HCT116 (cell line): ENCODE measurements around the gene ZNF436. TPM values are rescaled to one million over a fixed set of nuclear protein-coding genes. Genes with fewer than 3 reads are reported as not detected.

Experiments
- ATAC-seq: fragments of 200-7000 bp; cut with Tn5 transposase; 2 replicates; pipeline ENCODE4 v1.9.1; 2020; ENCODE audit warnings: mild to moderate bottlenecking, moderate library complexity
- BruUV-seq: library from RNA; stranded (reverse); fragments of 400-500 nt; replicated peaks from 2 replicates; lab custom pipeline; 2021; lab: Mats Ljungman, UMichigan
- CTCF ChIA-PET: fragments of 300-600 bp; sonication (Branson Sonifier 250); formaldehyde crosslinking; loops from one replicate; lab custom pipeline; 2021; ENCODE audit warnings: antibody characterized with exemption; lab: Charles Lee
- POLR2A ChIA-PET: fragments of 300-600, 350-600 bp; sonication (Branson Sonifier 250); formaldehyde crosslinking; loops from one replicate; lab custom pipeline; 2021; ENCODE audit warnings: antibody characterized with exemption; lab: Charles Lee
- RAD21 ChIA-PET, 2 experiments: fragments of 300-600 bp; sonication (Branson Sonifier 250); formaldehyde crosslinking; loops; one replicate each; lab custom pipeline; 2023; ENCODE audit warnings: low total read pairs in 2 of 2; ENCODE audit not compliant: uncharacterized antibody in 2 of 2, unreplicated experiment in 2 of 2, low non-redundant PET in 1 of 2; lab: Charles Lee
- DNase-seq: peaks from one replicate; pipeline ENCODE4 v3.0.0-alpha.2; 2010; ENCODE audit warnings: low read depth, low spot score
- H2AFZ ChIP-seq: fragments of 200-600 bp; shearing (Covaris generic), sonication (generic); 2 replicates; pipeline ENCODE4 v1.6.1; 2017; ENCODE audit warnings: low read depth, mixed run types, mixed read lengths, antibody characterized with exemption, low read length; ENCODE audit not compliant: poor library complexity, severe bottlenecking
- H3K27ac ChIP-seq: 2 replicates; pipeline ENCODE4 v1.5.1; 2012; ENCODE audit warnings: low read depth, low read length
- H3K27me3 ChIP-seq: fragments of 200-600 bp; sonication (generic); 2 replicates; pipeline ENCODE4 v1.6.1; 2016; ENCODE audit warnings: mixed run types, low read length, mixed read lengths; ENCODE audit not compliant: insufficient read depth
- H3K36me3 ChIP-seq, 2 experiments: fragments of 200-500 bp in 1 of 2; fragments of 200-600 bp in 1 of 2; sonication (Bioruptor generic) in 1 of 2; sonication (generic) in 1 of 2; 2 replicates each; pipeline versions ENCODE4 v1.5.1 to v1.6.1; 2014 to 2016; ENCODE audit warnings: low read length in 2 of 2, inconsistent platforms in 1 of 2, mixed read lengths in 1 of 2, mixed run types in 1 of 2; ENCODE audit not compliant: insufficient read depth in 2 of 2, control insufficient read depth in 1 of 2
- H3K4me1 ChIP-seq, 2 experiments: fragments of 200-600 bp in 1 of 2; sonication (generic) in 1 of 2; 2 replicates each; pipeline versions ENCODE4 v1.5.1 to v1.6.1; 2012 to 2017; ENCODE audit warnings: low read length in 2 of 2, inconsistent platforms in 1 of 2, mild to moderate bottlenecking in 1 of 2, mixed read lengths in 1 of 2, mixed run types in 1 of 2, moderate library complexity in 1 of 2; ENCODE audit not compliant: insufficient read depth in 2 of 2, control insufficient read depth in 1 of 2
- H3K4me2 ChIP-seq: fragments of 200-600 bp; sonication (generic); 2 replicates; pipeline ENCODE4 v1.6.1; 2017; ENCODE audit warnings: mixed run types, low read length, mixed read lengths
- H3K4me3 ChIP-seq, 2 experiments: fragments of 200-600 bp in 1 of 2; sonication (generic) in 1 of 2; replicated peaks in 1 of 2; 2 replicates each; pipeline ENCODE4 v1.5.1; 2011 to 2016; ENCODE audit warnings: low read length in 2 of 2, control low read depth in 1 of 2, low read depth in 1 of 2, mild to moderate bottlenecking in 1 of 2, mixed read lengths in 1 of 2, mixed run types in 1 of 2
- H3K79me2 ChIP-seq: fragments of 200-600 bp; sonication (generic); 2 replicates; pipeline ENCODE4 v1.6.1; 2017; ENCODE audit warnings: mild to moderate bottlenecking, mixed run types, low read length, moderate library complexity, mixed read lengths; ENCODE audit not compliant: insufficient read depth
- H3K9ac ChIP-seq: fragments of 200-600 bp; sonication (generic); 2 replicates; pipeline ENCODE4 v1.6.1; 2016; ENCODE audit warnings: low read length, mixed read lengths
- H3K9me2 ChIP-seq: fragments of 200-600 bp; sonication (generic), shearing (Covaris generic); 2 replicates; pipeline ENCODE4 v1.6.1; 2017; ENCODE audit warnings: mixed run types, mild to moderate bottlenecking, moderate library complexity; ENCODE audit not compliant: insufficient read depth
- H3K9me3 ChIP-seq, 2 experiments: fragments of 200-500 bp in 1 of 2; fragments of 200-600 bp in 1 of 2; sonication (Bioruptor generic) in 1 of 2; sonication (generic) in 1 of 2; 2 replicates each; pipeline ENCODE4 v1.6.1; 2014 to 2017; ENCODE audit warnings: low read length in 2 of 2, mixed read lengths in 2 of 2, inconsistent platforms in 1 of 2, low read depth in 1 of 2, mild to moderate bottlenecking in 1 of 2, mixed run types in 1 of 2, moderate library complexity in 1 of 2; ENCODE audit not compliant: control insufficient read depth in 1 of 2, insufficient read depth in 1 of 2
- H4K20me1 ChIP-seq: fragments of 200-600 bp; sonication (generic), shearing (Covaris generic); 2 replicates; pipeline ENCODE4 v1.6.1; 2017; ENCODE audit warnings: mixed run types, mild to moderate bottlenecking, moderate library complexity; ENCODE audit not compliant: insufficient read depth
- CBX3 ChIP-seq: IDR thresholded peaks from 2 replicates; pipeline ENCODE4 v1.6.1; 2012; ENCODE audit warnings: low read depth
- CEBPB ChIP-seq: IDR thresholded peaks from 2 replicates; pipeline ENCODE4 v1.6.1; 2012; ENCODE audit warnings: low read depth
- EGR1 ChIP-seq: IDR thresholded peaks from 2 replicates; pipeline ENCODE4 v1.6.1; 2012; ENCODE audit warnings: low read depth
- ELF1 ChIP-seq: IDR thresholded peaks from 2 replicates; pipeline ENCODE4 v1.6.1; 2012; ENCODE audit warnings: low read depth, borderline replicate concordance
- EZH2 ChIP-seq: fragments of 200-600 bp; sonication (generic); IDR thresholded peaks from 2 replicates; pipeline ENCODE4 v1.6.1; 2017; ENCODE audit warnings: antibody characterized with exemption, mixed run types
- EZH2phosphoT487 ChIP-seq: fragments of 200-600 bp; IDR thresholded peaks from 2 replicates; pipeline ENCODE4 v1.6.1; 2018; ENCODE audit warnings: antibody characterized with exemption, borderline replicate concordance
- FOSL1 ChIP-seq: IDR thresholded peaks from 2 replicates; pipeline ENCODE4 v1.6.1; 2012; ENCODE audit warnings: low read depth
- JUND ChIP-seq: IDR thresholded peaks from 2 replicates; pipeline ENCODE4 v1.6.1; 2012
- POLR2A ChIP-seq: IDR thresholded peaks from 2 replicates; pipeline ENCODE4 v1.7.0; 2011; ENCODE audit warnings: borderline replicate concordance; ENCODE audit not compliant: insufficient read depth, insufficient read length; ENCODE audit errors: extremely low read depth
- POLR2AphosphoS5 ChIP-seq: IDR thresholded peaks from 2 replicates; pipeline ENCODE4 v1.6.1; 2011; ENCODE audit warnings: mild to moderate bottlenecking, low read depth, low read length, moderate library complexity
- RAD21 ChIP-seq: IDR thresholded peaks from 2 replicates; pipeline ENCODE4 v1.6.1; 2012; ENCODE audit warnings: low read depth, mild to moderate bottlenecking
- SP1 ChIP-seq: IDR thresholded peaks from 2 replicates; pipeline ENCODE4 v1.6.1; 2012; ENCODE audit warnings: low read depth
- SRF ChIP-seq: IDR thresholded peaks from 2 replicates; pipeline ENCODE4 v1.6.1; 2012; ENCODE audit warnings: low read depth
- YY1 ChIP-seq: IDR thresholded peaks from 2 replicates; pipeline ENCODE4 v1.6.1; 2011; ENCODE audit warnings: low read length, low read depth, moderate library complexity, mild to moderate bottlenecking; ENCODE audit not compliant: insufficient replicate concordance; ENCODE audit errors: extremely low read depth
- ZBTB33 ChIP-seq: IDR thresholded peaks from 2 replicates; pipeline ENCODE4 v1.6.1; 2011; ENCODE audit warnings: mild to moderate bottlenecking, low read length, moderate library complexity; ENCODE audit not compliant: insufficient replicate concordance; ENCODE audit errors: extremely low read depth
- ZFX ChIP-seq: fragments of 450-650 bp; IDR thresholded peaks from 2 replicates; pipeline ENCODE4 v1.6.1; 2017
- ZNF274 ChIP-seq: fragments of 200-500 bp; sonication (Bioruptor generic); IDR thresholded peaks from 2 replicates; pipeline ENCODE4 v1.6.1; 2014; ENCODE audit warnings: mild to moderate bottlenecking, low read depth, low read length, inconsistent platforms
- intact Hi-C: fragments of 100-400 bp; cut with micrococcal nuclease; formaldehyde crosslinking; loops from 2 replicates; pipeline ENCODE4 v1.10.0; 2022
- total RNA-seq: library from RNA; stranded (reverse); gene quantifications from one replicate; pipeline ENCODE4 v1.2.1, GENCODE V29; 2021; ENCODE audit not compliant: unreplicated experiment
- TF ChIP-seq, protein P1 (sequence below): IDR thresholded peaks from 2 replicates; pipeline ENCODE4 v1.6.1; 2012; ENCODE audit warnings: low read depth
- TF ChIP-seq, protein P2 (sequence below): IDR thresholded peaks from 2 replicates; pipeline ENCODE4 v1.6.1; 2012

ZNF436 gene
- total RNA-seq, 1 experiment from 2014 or later, result 8.1 TPM

DNA sequence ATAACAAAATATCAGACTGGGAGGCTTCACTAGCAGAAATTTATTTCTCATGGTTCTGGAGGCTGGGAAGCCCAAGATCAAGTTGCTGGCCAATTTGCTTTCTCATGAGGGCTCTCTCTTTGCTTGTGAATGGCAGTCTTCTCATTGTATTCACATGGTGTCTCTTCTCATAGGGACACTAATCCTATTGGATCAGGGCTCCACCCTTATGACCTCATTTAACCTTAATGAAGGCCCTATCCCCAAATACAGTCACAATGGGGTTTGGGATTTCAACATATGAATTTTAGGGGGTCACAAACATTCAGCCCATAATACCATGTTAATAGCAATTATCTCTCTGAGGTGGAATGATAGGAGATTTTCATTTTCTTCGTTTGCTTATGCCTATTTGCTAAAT, 29.6 kb upstream of the ZNF436 start:
- Histone ChIP-seq H2AFZ (no peak overlapping the region), H3K4me1 (peaks cover 18 to 33% of the 10 kb centered on the region in 2 experiments), H4K20me1 (no peaks in the 10 kb centered on the region), H3K4me3 (no peak overlapping the region), H3K27me3 (no peaks in the 10 kb centered on the region), H3K27ac (no peak overlapping the region), H3K36me3 (no peaks in the 10 kb centered on the region), H3K79me2 (no peaks in the 10 kb centered on the region), H3K9ac (no peak overlapping the region), H3K9me3 (no peaks in the 10 kb centered on the region), H3K4me2 (no peak overlapping the region), H3K9me2 (no peaks in the 10 kb centered on the region)
- RAD21 ChIA-PET, result interaction anchor here in 1 of 2 experiments (0.6 kb wide), 1 partner anchor 305 kb away, joined by 3 read pairs; no protein-coding TSS in a partner anchor
- TF ChIP-seq CBX3, result no peak
- no peak for TF ChIP-seq POLR2A
- TF ChIP-seq FOSL1, result no peak
- TF ChIP-seq, protein P1, sequence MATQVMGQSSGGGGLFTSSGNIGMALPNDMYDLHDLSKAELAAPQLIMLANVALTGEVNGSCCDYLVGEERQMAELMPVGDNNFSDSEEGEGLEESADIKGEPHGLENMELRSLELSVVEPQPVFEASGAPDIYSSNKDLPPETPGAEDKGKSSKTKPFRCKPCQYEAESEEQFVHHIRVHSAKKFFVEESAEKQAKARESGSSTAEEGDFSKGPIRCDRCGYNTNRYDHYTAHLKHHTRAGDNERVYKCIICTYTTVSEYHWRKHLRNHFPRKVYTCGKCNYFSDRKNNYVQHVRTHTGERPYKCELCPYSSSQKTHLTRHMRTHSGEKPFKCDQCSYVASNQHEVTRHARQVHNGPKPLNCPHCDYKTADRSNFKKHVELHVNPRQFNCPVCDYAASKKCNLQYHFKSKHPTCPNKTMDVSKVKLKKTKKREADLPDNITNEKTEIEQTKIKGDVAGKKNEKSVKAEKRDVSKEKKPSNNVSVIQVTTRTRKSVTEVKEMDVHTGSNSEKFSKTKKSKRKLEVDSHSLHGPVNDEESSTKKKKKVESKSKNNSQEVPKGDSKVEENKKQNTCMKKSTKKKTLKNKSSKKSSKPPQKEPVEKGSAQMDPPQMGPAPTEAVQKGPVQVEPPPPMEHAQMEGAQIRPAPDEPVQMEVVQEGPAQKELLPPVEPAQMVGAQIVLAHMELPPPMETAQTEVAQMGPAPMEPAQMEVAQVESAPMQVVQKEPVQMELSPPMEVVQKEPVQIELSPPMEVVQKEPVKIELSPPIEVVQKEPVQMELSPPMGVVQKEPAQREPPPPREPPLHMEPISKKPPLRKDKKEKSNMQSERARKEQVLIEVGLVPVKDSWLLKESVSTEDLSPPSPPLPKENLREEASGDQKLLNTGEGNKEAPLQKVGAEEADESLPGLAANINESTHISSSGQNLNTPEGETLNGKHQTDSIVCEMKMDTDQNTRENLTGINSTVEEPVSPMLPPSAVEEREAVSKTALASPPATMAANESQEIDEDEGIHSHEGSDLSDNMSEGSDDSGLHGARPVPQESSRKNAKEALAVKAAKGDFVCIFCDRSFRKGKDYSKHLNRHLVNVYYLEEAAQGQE, result no peak
- no peak for TF ChIP-seq CEBPB
- no peak for TF ChIP-seq EGR1
- TF ChIP-seq ZNF274, result no peak
- no peak for TF ChIP-seq POLR2AphosphoS5
- no peak for TF ChIP-seq JUND
- TF ChIP-seq, protein P2, sequence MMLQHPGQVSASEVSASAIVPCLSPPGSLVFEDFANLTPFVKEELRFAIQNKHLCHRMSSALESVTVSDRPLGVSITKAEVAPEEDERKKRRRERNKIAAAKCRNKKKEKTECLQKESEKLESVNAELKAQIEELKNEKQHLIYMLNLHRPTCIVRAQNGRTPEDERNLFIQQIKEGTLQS, result no peak
- TF ChIP-seq SRF, result no peak
- no peak for TF ChIP-seq RAD21
- no peak for TF ChIP-seq EZH2phosphoT487
- no peak for TF ChIP-seq ELF1
- TF ChIP-seq SP1, result no peak
- no peak for TF ChIP-seq YY1
- no peak for TF ChIP-seq ZFX
- TF ChIP-seq ZBTB33, result no peak
- TF ChIP-seq EZH2, result no peak
- DNase-seq (no peak), ATAC-seq (no peak)
- POLR2A ChIA-PET, result no interaction called here
- intact Hi-C loops, result no loop called here
- BruUV-seq, result no TSS peak
- CTCF ChIA-PET, result no interaction called here
